HG02885 (cell line): ENCODE data around the gene AK1.
"Not testable (repeated sequence)": the region's sequence is repeated elsewhere in the genome, so short reads cannot be mapped to it uniquely, and the experiment has no call there.

Source experiments
- ATAC-seq: cut with Tn5 transposase; IDR thresholded peaks from one replicate; pipeline ENCODE4 v1.9.1; 2021; ENCODE audit warnings: mild to moderate bottlenecking; ENCODE audit not compliant: unreplicated experiment, poor library complexity

AK1 gene

GRCh38 chr9:127853312-127854183 is 23.9 kb downstream of the AK1 start:
- no peak for ATAC-seq

- ATAC-seq: no peak
Observed at GRCh38 chr9:127852829-127853228, 24.6 kb downstream of the AK1 start.

- ATAC-seq: no peak
Observed at GRCh38 chr9:127850286-127850830, 27.1 kb downstream of the AK1 start.

GRCh38 chr9:127848756-127849504 is 28.5 kb downstream of the AK1 start:
- ATAC-seq: no peak

GRCh38 chr9:127847833-127848755 is 29.4 kb downstream of the AK1 start:
- ATAC-seq: no peak

GRCh38 chr9:127847178-127847510 is 30.3 kb downstream of the AK1 start:
- no peak for ATAC-seq

- no peak for ATAC-seq
Observed at GRCh38 chr9:127846443-127847177, 30.9 kb downstream of the AK1 start.

- ATAC-seq: not testable (repeated sequence)
Observed at GRCh38 chr9:127845619-127846018, 31.9 kb downstream of the AK1 start.

GRCh38 chr9:127844821-127845359 is 32.6 kb downstream of the AK1 start:
- ATAC-seq: no peak

- no peak for ATAC-seq
Observed at GRCh38 chr9:127841087-127841835, 36.2 kb downstream of the AK1 start.

- no peak for ATAC-seq
Observed at GRCh38 chr9:127838375-127839078, 38.9 kb downstream of the AK1 start.

GRCh38 chr9:127837346-127837745 is 40.1 kb downstream of the AK1 start:
- no peak for ATAC-seq

- ATAC-seq: not testable (repeated sequence)
Observed at GRCh38 chr9:127836561-127836960, 40.9 kb downstream of the AK1 start.

GRCh38 chr9:127835991-127836516 is 41.4 kb downstream of the AK1 start:
- no peak for ATAC-seq

GRCh38 chr9:127833555-127833954 is 43.9 kb downstream of the AK1 start:
- ATAC-seq: no peak

GRCh38 chr9:127832248-127832647 is 45.2 kb downstream of the AK1 start:
- ATAC-seq: no peak

GRCh38 chr9:127829205-127829906 is 48.1 kb downstream of the AK1 start:
- no peak for ATAC-seq
